ENCODE data around the gene FBXO8. TPM values are rescaled to one million over a fixed set of nuclear protein-coding genes. Genes with fewer than 3 reads are reported as not detected.
A peak's percentile ranks its signal among the peaks of the same experiment; 100 is the strongest.

Gene FBXO8
- total RNA-seq, 1 experiment from 2014 or later: 9.9 TPM

DNA sequence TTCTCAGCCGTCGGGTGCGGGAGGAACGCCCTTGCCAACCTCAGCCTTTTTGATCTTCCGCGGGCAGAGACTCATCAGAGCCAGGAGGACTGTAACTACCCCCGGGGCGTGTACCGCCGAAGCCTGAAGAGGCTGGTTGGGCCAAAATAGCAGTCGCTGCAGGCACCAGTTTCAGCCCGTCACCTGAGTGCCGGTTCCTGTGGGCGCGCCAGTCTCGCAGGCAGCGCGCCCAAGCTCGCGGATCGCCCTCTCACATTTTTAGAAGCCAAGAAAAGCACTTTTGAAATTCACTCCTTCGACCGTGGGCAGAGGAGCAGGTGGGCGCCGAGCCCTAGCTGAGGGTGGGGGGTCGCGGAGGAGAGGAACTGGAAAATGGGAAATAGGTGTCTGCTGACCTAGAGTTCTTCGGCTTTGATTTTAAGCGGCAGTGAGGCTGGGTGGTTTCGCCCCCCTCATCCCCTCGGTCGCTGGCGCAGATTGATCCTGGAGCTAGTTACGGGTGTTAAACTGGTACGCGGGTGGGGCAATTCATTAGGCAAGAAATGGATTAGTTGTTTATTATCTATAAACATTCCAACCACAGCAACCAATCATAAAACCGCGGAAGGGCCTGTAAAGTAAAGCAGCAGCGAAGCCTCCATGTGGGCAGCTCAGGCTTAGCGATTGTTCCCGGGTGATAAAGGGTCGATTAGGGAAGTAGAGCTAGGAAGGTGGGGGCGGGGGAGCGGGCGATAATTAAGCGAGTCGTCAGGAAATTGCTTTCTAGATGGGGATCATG lies 69.2 kb downstream of the FBXO8 start:
- H3K4me3 ChIP-seq: no peak overlapping the region
- H3K36me3 ChIP-seq: no peaks in the 10 kb centered on the region
- no peak for DNase-seq
- no peaks in the 10 kb centered on the region for H3K9me3 ChIP-seq (replicated peaks)
- H3K4me1 ChIP-seq: peaks cover 7% of the 10 kb centered on the region; the same call in 1 of the 2 replicates
- H3K27me3 ChIP-seq: no peaks in the 10 kb centered on the region
- H3K27ac ChIP-seq: no peak overlapping the region

DNA sequence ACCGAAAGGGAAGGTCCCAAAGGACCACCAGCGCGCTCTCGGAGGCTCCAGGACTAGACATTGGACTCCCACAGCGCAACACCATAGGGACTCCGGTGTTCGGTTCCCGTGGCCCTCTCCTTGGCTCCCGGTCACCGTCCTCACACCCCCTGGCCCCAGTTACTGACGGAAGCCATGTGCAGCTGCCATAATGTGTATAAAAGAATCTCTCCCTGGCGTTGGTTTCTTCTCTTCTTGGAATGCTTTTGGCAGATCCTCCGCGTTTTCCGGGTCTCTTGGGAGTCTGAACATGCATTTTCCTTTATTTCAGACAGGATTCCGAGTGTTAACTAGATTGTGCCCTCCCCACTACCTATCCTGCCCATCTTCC lies 69.8 kb downstream of the FBXO8 start:
- Histone ChIP-seq H3K4me3 (no peak overlapping the region), H3K4me1 (peaks cover 13% of the 10 kb centered on the region; the same call in 1 of the 2 replicates), H3K27me3 (no peaks in the 10 kb centered on the region), H3K9me3 (replicated peaks) (no peaks in the 10 kb centered on the region), H3K36me3 (no peaks in the 10 kb centered on the region), H3K27ac (no peak overlapping the region)
- no peak for DNase-seq

DNA sequence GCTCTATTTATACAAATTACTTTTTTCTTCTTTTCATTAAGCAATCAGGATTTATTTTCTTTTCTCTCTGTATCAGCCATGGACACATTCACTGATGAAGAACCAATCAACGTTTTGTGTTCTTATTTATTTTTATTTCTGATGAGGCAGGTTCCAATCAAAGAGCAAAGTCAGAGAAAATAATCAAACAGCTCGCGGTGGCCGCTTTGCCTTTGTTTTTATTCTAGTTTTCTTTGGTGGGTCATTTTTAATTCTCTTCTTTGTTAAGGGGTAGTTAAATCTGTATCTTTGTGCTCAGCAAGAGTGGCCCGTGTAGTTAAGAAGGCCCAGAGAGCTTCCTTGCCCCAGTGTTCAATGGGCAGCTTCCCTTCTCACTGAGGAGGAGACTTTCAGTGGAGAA lies 71.4 kb downstream of the FBXO8 start:
- H3K27ac ChIP-seq: no peak overlapping the region
- no peaks in the 10 kb centered on the region for H3K36me3 ChIP-seq
- no peak overlapping the region for H3K4me3 ChIP-seq
- no peaks in the 10 kb centered on the region for H3K9me3 ChIP-seq (replicated peaks)
- no peak for DNase-seq
- no peaks in the 10 kb centered on the region for H3K27me3 ChIP-seq
- H3K4me1 ChIP-seq: peaks cover 15% of the 10 kb centered on the region; the same call in 1 of the 2 replicates

- Histone ChIP-seq H3K4me1 (peaks cover 15% of the 10 kb centered on the region; the same call in 1 of the 2 replicates), H3K27me3 (no peaks in the 10 kb centered on the region), H3K27ac (no peak overlapping the region), H3K36me3 (no peaks in the 10 kb centered on the region), H3K4me3 (no peak overlapping the region), H3K9me3 (replicated peaks) (no peaks in the 10 kb centered on the region)
- DNase-seq: no peak
Observed at GRCh38 chr4:174211622-174212044, 71.8 kb downstream of the FBXO8 start.

GRCh38 chr4:174210952-174211490 lies 72.4 kb downstream of the FBXO8 start:
- H3K4me3 ChIP-seq: no peak overlapping the region
- no peaks in the 10 kb centered on the region for H3K27me3 ChIP-seq
- peaks cover 15% of the 10 kb centered on the region; the same call in 1 of the 2 replicates for H3K4me1 ChIP-seq
- H3K27ac ChIP-seq: no peak overlapping the region
- H3K9me3 ChIP-seq (replicated peaks): no peaks in the 10 kb centered on the region
- no peaks in the 10 kb centered on the region for H3K36me3 ChIP-seq
- DNase-seq: no peak

DNA sequence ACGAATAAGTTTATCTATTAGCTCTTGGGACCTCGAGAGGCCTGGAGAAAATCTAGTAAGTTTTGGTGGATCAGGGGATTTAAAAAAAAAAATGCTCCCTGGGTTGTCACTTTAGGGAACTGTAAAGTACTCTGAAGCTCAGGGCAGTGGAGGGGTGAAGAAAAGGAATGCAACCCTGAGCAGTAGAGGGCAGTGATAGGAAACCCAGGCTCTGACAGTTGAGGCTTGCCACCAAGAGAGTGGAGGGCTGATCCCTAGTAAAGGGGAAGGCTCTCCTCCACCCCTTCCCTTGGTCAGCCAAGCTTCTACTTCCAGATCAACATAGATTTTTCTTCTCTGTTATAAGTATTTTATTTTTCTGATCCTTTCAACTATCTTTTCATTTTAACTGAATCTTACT lies 73.1 kb downstream of the FBXO8 start:
- H3K27ac ChIP-seq: no peak overlapping the region
- H3K4me1 ChIP-seq: peaks cover 15% of the 10 kb centered on the region; the same call in 1 of the 2 replicates
- H3K4me3 ChIP-seq: no peak overlapping the region
- no peaks in the 10 kb centered on the region for H3K9me3 ChIP-seq (replicated peaks)
- H3K27me3 ChIP-seq: no peaks in the 10 kb centered on the region
- no peak for DNase-seq
- no peaks in the 10 kb centered on the region for H3K36me3 ChIP-seq

DNA sequence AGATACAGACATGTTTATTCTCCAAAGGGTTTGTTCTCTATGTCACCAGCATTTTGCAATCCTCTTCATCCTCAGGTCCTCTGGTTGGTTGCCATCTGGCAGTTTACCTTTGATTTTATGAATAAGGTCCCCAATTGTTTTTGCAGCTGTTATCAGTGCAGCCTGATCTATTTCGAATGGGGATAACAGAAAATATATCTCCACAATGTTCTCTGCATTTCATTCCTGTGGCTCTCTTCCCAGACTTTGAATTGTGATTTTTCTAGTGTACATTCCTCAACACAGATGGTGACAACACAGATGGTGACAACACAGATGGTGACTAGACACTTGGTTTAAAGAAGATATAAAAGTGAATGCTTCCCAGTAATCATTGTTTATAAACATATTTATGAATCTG lies 74.1 kb downstream of the FBXO8 start:
- peaks cover 15% of the 10 kb centered on the region; the same call in 1 of the 2 replicates for H3K4me1 ChIP-seq
- no peak overlapping the region for H3K4me3 ChIP-seq
- no peaks in the 10 kb centered on the region for H3K36me3 ChIP-seq
- peak in 1 of 2 experiments; percentile 30 for DNase-seq
- no peaks in the 10 kb centered on the region for H3K27me3 ChIP-seq
- no peaks in the 10 kb centered on the region for H3K9me3 ChIP-seq (replicated peaks)
- no peak overlapping the region for H3K27ac ChIP-seq

DNA sequence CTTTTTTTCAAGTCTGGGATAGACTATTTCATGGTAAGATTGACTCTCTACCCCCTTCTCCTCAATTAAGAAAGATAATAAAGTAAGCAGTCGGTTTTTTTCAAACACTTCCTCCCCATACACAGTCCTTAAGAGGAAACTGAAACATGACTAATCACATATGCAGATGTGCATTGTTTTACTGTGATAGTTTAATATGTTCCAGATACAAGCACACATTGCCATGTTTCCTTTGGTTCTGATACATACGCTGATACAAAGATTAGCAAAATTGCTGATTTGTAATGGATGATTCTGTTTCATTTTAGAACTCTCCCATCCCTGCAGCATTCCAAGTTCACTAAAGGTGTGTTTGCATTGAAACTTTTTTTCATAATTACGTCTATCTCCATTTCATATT lies 76.1 kb downstream of the FBXO8 start:
- H3K27me3 ChIP-seq: no peaks in the 10 kb centered on the region
- no peaks in the 10 kb centered on the region for H3K9me3 ChIP-seq (replicated peaks)
- no peaks in the 10 kb centered on the region for H3K36me3 ChIP-seq
- H3K4me3 ChIP-seq: no peak overlapping the region
- H3K27ac ChIP-seq: no peak overlapping the region
- peaks cover 15% of the 10 kb centered on the region; the same call in 1 of the 2 replicates for H3K4me1 ChIP-seq
- no peak for DNase-seq

GRCh38 chr4:174204164-174204831 lies 79.2 kb downstream of the FBXO8 start:
- DNase-seq: peak; percentile 8 to 10
- no peaks in the 10 kb centered on the region for H3K9me3 ChIP-seq (replicated peaks)
- H3K36me3 ChIP-seq: no peaks in the 10 kb centered on the region
- H3K27ac ChIP-seq: no peak overlapping the region
- no peaks in the 10 kb centered on the region for H3K27me3 ChIP-seq
- H3K4me3 ChIP-seq: no peak overlapping the region
- peaks cover 8% of the 10 kb centered on the region; the same call in 1 of the 2 replicates for H3K4me1 ChIP-seq

DNA sequence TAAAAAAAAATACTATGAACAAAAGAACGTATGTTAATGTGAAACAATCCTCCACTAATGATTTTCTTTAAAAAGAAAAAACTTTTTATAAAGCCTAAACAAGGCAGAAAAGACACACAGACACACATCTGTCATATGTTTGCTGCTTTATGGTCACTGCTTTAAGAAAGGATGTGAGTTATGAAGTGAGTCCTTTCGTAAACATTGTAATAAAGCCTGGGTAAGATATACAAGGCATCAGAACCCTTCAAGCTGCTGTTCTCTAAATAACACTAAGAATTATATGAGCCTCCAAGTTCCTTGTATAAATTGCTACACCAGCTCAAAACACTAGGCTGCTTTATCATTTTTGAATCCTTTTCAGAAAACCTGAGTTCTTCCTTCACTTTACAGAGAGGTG lies 81.6 kb downstream of the FBXO8 start:
- H3K4me1 ChIP-seq: no peaks in the 10 kb centered on the region
- H3K27me3 ChIP-seq: no peaks in the 10 kb centered on the region
- H3K9me3 ChIP-seq (replicated peaks): no peaks in the 10 kb centered on the region
- H3K36me3 ChIP-seq: no peaks in the 10 kb centered on the region
- H3K27ac ChIP-seq: no peak overlapping the region
- no peak overlapping the region for H3K4me3 ChIP-seq
- no peak for DNase-seq

DNA sequence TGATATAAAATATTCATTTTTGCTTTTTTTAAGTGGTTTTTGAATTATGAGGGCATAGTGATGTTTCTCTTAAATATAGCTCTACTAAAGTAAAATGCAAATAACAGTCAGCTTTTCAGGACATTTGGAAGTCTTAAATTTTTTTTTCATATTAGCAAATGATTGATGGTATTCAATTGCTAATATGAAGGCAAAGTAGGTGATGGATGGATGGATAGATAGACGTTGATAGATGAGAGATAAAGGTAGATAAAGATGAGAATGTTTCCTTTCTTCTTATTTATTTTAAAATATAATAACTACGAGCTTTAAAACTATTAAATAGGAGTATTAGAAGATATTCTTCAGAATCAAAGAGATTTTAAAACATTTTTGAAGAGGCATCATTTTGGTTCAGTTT lies 83.7 kb downstream of the FBXO8 start:
- no peaks in the 10 kb centered on the region for H3K27me3 ChIP-seq
- H3K4me1 ChIP-seq: no peaks in the 10 kb centered on the region
- no peak overlapping the region for H3K27ac ChIP-seq
- DNase-seq: no peak
- no peaks in the 10 kb centered on the region for H3K36me3 ChIP-seq
- H3K9me3 ChIP-seq (replicated peaks): no peaks in the 10 kb centered on the region
- no peak overlapping the region for H3K4me3 ChIP-seq

DNA sequence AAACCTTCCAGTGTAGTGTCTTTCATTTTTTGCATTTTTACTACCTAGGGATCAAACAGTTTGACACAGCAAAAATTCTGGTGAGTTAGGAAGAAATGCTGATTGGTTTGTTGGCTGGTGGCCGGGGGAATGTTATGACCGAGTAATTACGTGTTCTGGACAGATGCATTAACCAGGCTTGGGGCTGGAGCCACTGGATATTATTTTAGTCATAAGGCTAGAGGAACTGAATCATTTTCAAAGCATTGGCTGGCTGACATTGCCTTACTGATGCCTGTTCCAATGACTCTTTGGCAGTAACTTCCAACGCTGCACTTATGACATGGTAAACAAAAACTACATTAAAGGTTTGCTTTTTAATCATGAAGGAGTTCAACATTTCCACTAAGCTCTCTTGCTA lies 84.6 kb downstream of the FBXO8 start:
- peak; percentile 6 to 24 for DNase-seq
- Histone ChIP-seq H3K36me3 (no peaks in the 10 kb centered on the region), H3K27ac (no peak overlapping the region)

DNA sequence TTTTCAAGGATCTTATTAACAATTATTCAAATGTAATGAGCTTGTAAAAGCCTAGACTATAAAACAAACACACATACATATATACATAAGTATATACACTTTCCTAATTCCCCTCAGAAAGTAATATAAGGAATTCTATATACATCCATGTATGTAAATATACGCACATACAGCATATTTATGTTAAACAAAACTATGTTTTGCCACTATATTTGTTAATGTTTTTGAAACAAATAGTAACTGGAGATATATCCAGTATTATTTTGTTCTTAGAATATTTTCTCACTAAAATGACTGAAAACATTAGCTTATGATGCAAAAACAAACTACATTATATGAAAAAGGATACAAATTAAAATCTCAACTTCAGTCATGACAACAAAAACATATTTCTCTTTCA lies 85.1 kb downstream of the FBXO8 start:
- Histone ChIP-seq H3K36me3 (no peaks in the 10 kb centered on the region), H3K27ac (no peak overlapping the region), H3K4me1 (no peaks in the 10 kb centered on the region), H3K27me3 (no peaks in the 10 kb centered on the region), H3K9me3 (replicated peaks) (no peaks in the 10 kb centered on the region), H3K4me3 (no peak overlapping the region)
- no peak for DNase-seq

More for the DNA sequence above, 84.6 kb downstream of the FBXO8 start:
- no peaks in the 10 kb centered on the region for H3K9me3 ChIP-seq (replicated peaks)
- H3K27me3 ChIP-seq: no peaks in the 10 kb centered on the region
- H3K4me1 ChIP-seq: no peaks in the 10 kb centered on the region
- H3K4me3 ChIP-seq: no peak overlapping the region

- no peak for DNase-seq
- Histone ChIP-seq H3K36me3 (no peaks in the 10 kb centered on the region), H3K27ac (no peak overlapping the region), H3K27me3 (no peaks in the 10 kb centered on the region), H3K9me3 (replicated peaks) (no peaks in the 10 kb centered on the region), H3K4me1 (no peaks in the 10 kb centered on the region), H3K4me3 (no peak overlapping the region)
Observed at GRCh38 chr4:174193438-174194374, 89.8 kb downstream of the FBXO8 start.
